HepG2 (cell line): ENCODE results near the gene AFAP1. TPM values are rescaled to one million over a fixed set of nuclear protein-coding genes. Genes with fewer than 3 reads are reported as not detected.

Source experiments
- ATAC-seq: fragments of 200-7000 bp; cut with Tn5 transposase; 3 replicates; pipeline ENCODE4 v1.9.1; 2020; ENCODE audit warnings: mild to moderate bottlenecking, moderate library complexity
- BruUV-seq: library from RNA; stranded (reverse); fragments of 400-500 nt; replicated peaks from 2 replicates; lab custom pipeline; 2021; lab: Mats Ljungman, UMichigan
- CTCF ChIA-PET: fragments of 300-600 bp; formaldehyde crosslinking; extraction: SDS; loops from one replicate; lab custom pipeline; 2021; ENCODE audit warnings: low total read pairs, inconsistent platforms, low intra/inter-chr PET ratio; lab: Yijun Ruan, JAX
- POLR2A ChIA-PET: fragments of 350-600 bp; sonication (Branson Sonifier 250); formaldehyde crosslinking; loops from one replicate; lab custom pipeline; 2020; ENCODE audit warnings: antibody characterized with exemption, inconsistent platforms; lab: Yijun Ruan, JAX
- DNase-seq: peaks from one replicate; pipeline ENCODE4 v3.0.0-alpha.2; 2015; ENCODE audit warnings: low spot score
- FAIRE-seq: peaks from 3 replicates; lab custom pipeline; 2011; peaks lifted over from hg19 to GRCh38; lab: Jason Lieb, UNC
- H2AFZ ChIP-seq: one replicate; pipeline ENCODE4 v1.6.1; 2011; ENCODE audit warnings: low read length, inconsistent platforms
- H3K27ac ChIP-seq: fragments of 300-600 bp; 3 replicates; pipeline ENCODE4 v1.8.0; 2011; ENCODE audit warnings: mixed run types, mild to moderate bottlenecking, mixed read lengths, low read length, inconsistent platforms; ENCODE audit not compliant: insufficient read depth; ENCODE audit errors: extremely low read length
- H3K27me3 ChIP-seq, 2 experiments: fragments of 200-600 bp in 1 of 2; 2 replicates in 1 of 2; 3 replicates in 1 of 2; pipeline versions ENCODE4 v1.6.0 to v1.8.0; 2011; ENCODE audit warnings: low read length in 2 of 2, mild to moderate bottlenecking in 2 of 2, moderate library complexity in 2 of 2, inconsistent platforms in 1 of 2; ENCODE audit not compliant: insufficient read depth in 2 of 2, control insufficient read depth in 1 of 2
- H3K36me3 ChIP-seq, 2 experiments: fragments of 200-600 bp in 1 of 2; replicated peaks in 1 of 2; 2 replicates in 1 of 2; 3 replicates in 1 of 2; pipeline versions ENCODE4 v1.5.1 to v1.8.0; 2011; ENCODE audit warnings: low read length in 2 of 2, inconsistent platforms in 1 of 2; ENCODE audit not compliant: insufficient read depth in 2 of 2, control insufficient read depth in 1 of 2
- H3K4me1 ChIP-seq: 2 replicates; pipeline ENCODE4 v1.5.1; 2012; ENCODE audit warnings: low read length, inconsistent platforms; ENCODE audit not compliant: insufficient read depth
- H3K4me2 ChIP-seq: 2 replicates; pipeline ENCODE4 v1.6.0; 2011; ENCODE audit warnings: low read depth, low read length, inconsistent platforms
- H3K4me3 ChIP-seq, 3 experiments: fragments of 200-600 bp in 1 of 3; sonication (generic), shearing (Covaris generic) in 1 of 3; replicated peaks in 1 of 3; 2 replicates each; pipeline ENCODE4 v1.5.1; 2011 to 2016; ENCODE audit warnings: low read length in 3 of 3, inconsistent platforms in 2 of 3, low read depth in 2 of 3, mild to moderate bottlenecking in 2 of 3, control low read depth in 1 of 3, mixed read lengths in 1 of 3; ENCODE audit not compliant: insufficient read depth in 1 of 3
- H3K79me2 ChIP-seq: one replicate; pipeline ENCODE4 v1.6.1; 2011; ENCODE audit warnings: low read length, inconsistent platforms; ENCODE audit not compliant: insufficient read depth
- H3K9ac ChIP-seq: 2 replicates; pipeline ENCODE4 v1.6.0; 2011; ENCODE audit warnings: mild to moderate bottlenecking, low read depth, low read length, inconsistent platforms; ENCODE audit not compliant: insufficient read depth
- H3K9me3 ChIP-seq: 2 replicates; pipeline ENCODE4 v1.5.1; 2012; ENCODE audit warnings: mild to moderate bottlenecking, low read length
- H4K20me1 ChIP-seq: 2 replicates; pipeline ENCODE4 v1.6.0; 2011; ENCODE audit warnings: inconsistent platforms, mild to moderate bottlenecking, low read length, moderate library complexity; ENCODE audit not compliant: insufficient read depth
- ZNF572 ChIP-seq: sonication (generic); formaldehyde crosslinking; IDR thresholded peaks from 2 replicates; pipeline ENCODE4 v1.5.1; 2020; ENCODE audit warnings: mild to moderate bottlenecking, missing genetic modification reagents
- ZNF629 ChIP-seq: sonication (generic); formaldehyde crosslinking; conservative IDR thresholded peaks from 2 replicates; pipeline ENCODE4 v1.5.0; 2020; ENCODE audit warnings: missing genetic modification reagents
- ZNF678 ChIP-seq: sonication (generic); formaldehyde crosslinking; IDR thresholded peaks from 2 replicates; pipeline ENCODE4 v1.4.0; 2020; ENCODE audit warnings: mild to moderate bottlenecking, missing genetic modification reagents
- WGBS: methylation state at CpG from one replicate; pipeline ENCODE4 v1.1.6; 2017; ENCODE audit warnings: low lambda C conversion rate; 5-methylcytosine and 5-hydroxymethylcytosine counted together
- in situ Hi-C: cut with HindIII; loops from 2 replicates; pipeline ENCODE4 v1.10.0; 2017; ENCODE audit warnings: low pct_unique_long_range_greater_than_20kb; ENCODE audit not compliant: extremely low pct_ligation_motif_present
- intact Hi-C: fragments of 100-400 bp; cut with micrococcal nuclease; formaldehyde crosslinking; loops from one replicate; pipeline ENCODE4 v1.10.0; 2022; ENCODE audit not compliant: unreplicated experiment
- polyA plus RNA-seq, 8 experiments: library from polyadenylated mRNA; depleted of rRNA in 3 of 8; stranded (reverse) in 7 of 8; unstranded in 1 of 8; fragments of >200 nt; fragmentation: Illumina TruSeq in 4 of 8; extraction: Trizol in 4 of 8; gene quantifications; 2 replicates each; pipeline versions ENCODE4 v1.2.1 to v1.2.3, GENCODE V29; 2011 to 2016; ENCODE audit warnings: low read depth in 4 of 8, missing spikeins in 1 of 8, mixed read lengths in 1 of 8; ENCODE audit not compliant: insufficient read depth in 1 of 8
- total RNA-seq, 5 experiments: library from RNA; depleted of rRNA; stranded (reverse); fragments of >200 nt; fragmentation: Illumina TruSeq; extraction: Trizol; gene quantifications; 2 replicates each; pipeline ENCODE4 v1.2.3, GENCODE V29; 2016; ENCODE audit warnings: low read depth in 1 of 5

Gene AFAP1
- total and polyA plus RNA-seq, 2 of the 13 experiments (the other 11 are each of a cell fraction or from before 2014, with no cell fraction given) = 2.5 TPM

DNA sequence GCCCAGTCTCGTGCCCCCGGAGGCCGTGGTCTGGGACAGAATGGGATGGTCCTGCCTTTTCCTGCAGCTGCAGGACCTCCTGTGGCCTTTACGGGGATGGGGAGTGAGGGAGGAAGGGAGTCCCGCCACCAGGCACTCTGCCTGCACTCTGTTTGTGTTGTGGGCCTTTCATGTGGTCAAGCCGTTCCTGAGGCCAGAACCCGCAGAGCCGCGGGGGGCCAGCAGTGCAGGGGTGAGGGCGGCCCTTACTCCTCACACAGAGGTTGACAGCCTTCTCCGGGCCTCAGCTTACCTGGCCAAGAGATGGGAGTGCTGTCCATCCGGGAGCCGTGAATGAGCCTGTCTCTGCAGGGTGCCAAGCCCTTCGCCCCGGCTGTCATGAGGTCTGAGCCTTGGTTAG is 230.7 kb downstream of the AFAP1 start:
- TF ChIP-seq ZNF678 = no peak
- peak; percentile 49 for TF ChIP-seq ZNF629 (CRISPR knock-in tag)
- TF ChIP-seq ZNF572 (CRISPR knock-in tag) = no peak
- in situ Hi-C loops = no loop called here
- Histone ChIP-seq H3K36me3 (no peaks in the 10 kb centered on the region), H4K20me1 (no peaks in the 10 kb centered on the region), H3K27me3 (no peaks in the 10 kb centered on the region), H3K4me2 (no peak overlapping the region), H3K4me1 (peaks cover 8% of the 10 kb centered on the region), H3K9me3 (no peaks in the 10 kb centered on the region), H3K4me3 (no peak overlapping the region), H3K79me2 (no peaks in the 10 kb centered on the region), H2AFZ (no peak overlapping the region), H3K9ac (no peak overlapping the region), H3K27ac (no peak overlapping the region)
- WGBS = 47% methylated on average over 3 of the region's 15 CpGs
- POLR2A ChIA-PET = no interaction called here
- no TSS peak for BruUV-seq
- FAIRE-seq = no peak
- no peak for ATAC-seq
- intact Hi-C loops = no loop called here
- no peak for DNase-seq
- CTCF ChIA-PET = no interaction called here

Other genes with a start within 250 kb of the AFAP1 start
- 0.18 and 0.20 TPM in 2 replicates for gene ABLIM2, start 219.0 kb upstream of the AFAP1 start, total RNA-seq (2016; rRNA removed; fragmentation: Illumina TruSeq; extraction: Trizol)
- 0.37 and 0.42 TPM in 2 replicates for gene ABLIM2, start 219.0 kb upstream of the AFAP1 start, polyA plus RNA-seq (2011; rRNA removed)